Upper lobe of left lung (tissue), 6 donors: ENCODE measurements around the gene LRBA. TPM values are rescaled to one million over a fixed set of nuclear protein-coding genes. Genes with fewer than 3 reads are reported as not detected.

Source experiments
- ATAC-seq, 2 donors: fragments of 200-7000 bp; cut with Tn5 transposase; one replicate each; pipeline ENCODE4 v1.9.1; 2022; ENCODE audit warnings: mild to moderate bottlenecking in 2 of 2, moderate library complexity in 2 of 2; ENCODE audit not compliant: low FRiP score in 2 of 2
- DNase-seq, 2 donors: peaks; one replicate each; pipeline ENCODE4 v3.0.0-alpha.2; 2019 to 2020
- H3K27ac ChIP-seq, 4 donors: fragments of 200-600 bp; sonication (generic); one replicate each; pipeline ENCODE4 v1.5.1; 2016 to 2019
- H3K27me3 ChIP-seq, 4 donors: fragments of 200-600 bp; sonication (generic); one replicate each; pipeline ENCODE4 v1.5.1; 2017 to 2019
- H3K36me3 ChIP-seq, 4 donors: fragments of 200-600 bp; sonication (generic); one replicate each; pipeline ENCODE4 v1.5.1; 2016 to 2019
- H3K4me1 ChIP-seq, 4 donors: fragments of 200-600 bp; sonication (generic); one replicate each; pipeline ENCODE4 v1.5.1; 2018 to 2019
- H3K4me3 ChIP-seq, 4 donors: fragments of 200-600 bp; sonication (generic); one replicate each; pipeline ENCODE4 v1.5.1; 2017 to 2019; ENCODE audit warnings: mild to moderate bottlenecking in 2 of 4, moderate library complexity in 1 of 4
- H3K9me3 ChIP-seq, 4 donors: fragments of 200-600 bp; sonication (generic); one replicate each; pipeline ENCODE4 v1.5.1; 2018 to 2019
- EP300 ChIP-seq, 4 donors: sonication (generic); formaldehyde crosslinking; IDR thresholded peaks; one replicate each; pipeline ENCODE4 v1.5.1; 2017; ENCODE audit warnings: antibody characterized with exemption in 4 of 4, control low read depth in 2 of 4
- POLR2A ChIP-seq, 4 donors: fragments of 450-650 bp; IDR thresholded peaks; one replicate each; pipeline ENCODE4 v1.5.1; 2016 to 2017; ENCODE audit warnings: antibody characterized with exemption in 4 of 4, mild to moderate bottlenecking in 2 of 4
- POLR2AphosphoS5 ChIP-seq, 2 donors: sonication (generic); formaldehyde crosslinking; IDR thresholded peaks; one replicate each; pipeline ENCODE4 v1.5.1; 2017; ENCODE audit warnings: antibody characterized with exemption in 2 of 2
- WGBS, 2 donors: methylation state at CpG; one replicate each; pipeline ENCODE4 v1.1.5; 2017 to 2018; 5-methylcytosine and 5-hydroxymethylcytosine counted together
- total RNA-seq, 6 donors: library from RNA; depleted of rRNA in 4 of 6; stranded (reverse); fragments of >200 nt in 4 of 6; gene quantifications; one replicate each; pipeline versions ENCODE4 v1.1.0 to v1.2.1, GENCODE V29; 2016 to 2021
- TF ChIP-seq, protein P1 (sequence below), 6 experiments: fragments of 450-650 bp in 4 of 6; fragments of 200-600 bp in 2 of 6; sonication (generic) in 2 of 6; IDR thresholded peaks; one replicate each; pipeline ENCODE4 v1.5.1; 2016 to 2019; ENCODE audit warnings: antibody characterized with exemption in 6 of 6
- donor health status: DM: no; HTN: no; CAD: no; lungs with moderate emphysema.
- donor health status: DM: no; HTN: yes; CAD: no; lungs with severe emphysema.

The LRBA gene
- total RNA-seq, 6 donors from 2014 or later: 34.7 to 139 (median 56.4) TPM

DNA sequence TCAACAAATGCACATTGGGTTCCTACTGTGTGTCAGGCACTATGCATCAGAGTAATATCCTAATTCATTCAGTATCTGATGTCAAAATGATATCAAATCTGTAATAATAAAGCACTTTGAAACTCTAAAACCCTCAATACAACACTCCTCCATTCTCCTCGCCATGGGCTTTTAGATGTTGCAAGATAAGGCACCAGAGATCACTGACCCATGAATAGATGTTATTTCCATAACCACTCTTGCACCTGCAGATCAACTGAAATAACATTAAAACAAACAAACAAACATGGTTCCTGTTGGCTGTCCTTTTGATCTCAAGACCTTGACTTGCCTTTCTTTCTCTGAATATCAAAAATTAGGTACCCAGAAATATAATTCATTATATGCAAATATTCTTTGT lies 333.0 kb downstream of the LRBA start:
- Histone ChIP-seq H3K27me3 (no peaks in the 10 kb centered on the region), H3K36me3 (peaks cover 0 to 5% (median 0%) of the 10 kb centered on the region in 4 donors), H3K9me3 (no peaks in the 10 kb centered on the region), H3K4me1 (no peaks in the 10 kb centered on the region), H3K27ac (no peak overlapping the region), H3K4me3 (no peak overlapping the region)
- 88 to 90% methylated on average over 1 of the region's 1 CpG for WGBS, 2 donors
- no peak for ATAC-seq
- no peak for TF ChIP-seq EP300 (IDR thresholded peaks at IDR 0.05)
- no peak for TF ChIP-seq POLR2AphosphoS5 (IDR thresholded peaks at IDR 0.05)
- TF ChIP-seq, protein P1, sequence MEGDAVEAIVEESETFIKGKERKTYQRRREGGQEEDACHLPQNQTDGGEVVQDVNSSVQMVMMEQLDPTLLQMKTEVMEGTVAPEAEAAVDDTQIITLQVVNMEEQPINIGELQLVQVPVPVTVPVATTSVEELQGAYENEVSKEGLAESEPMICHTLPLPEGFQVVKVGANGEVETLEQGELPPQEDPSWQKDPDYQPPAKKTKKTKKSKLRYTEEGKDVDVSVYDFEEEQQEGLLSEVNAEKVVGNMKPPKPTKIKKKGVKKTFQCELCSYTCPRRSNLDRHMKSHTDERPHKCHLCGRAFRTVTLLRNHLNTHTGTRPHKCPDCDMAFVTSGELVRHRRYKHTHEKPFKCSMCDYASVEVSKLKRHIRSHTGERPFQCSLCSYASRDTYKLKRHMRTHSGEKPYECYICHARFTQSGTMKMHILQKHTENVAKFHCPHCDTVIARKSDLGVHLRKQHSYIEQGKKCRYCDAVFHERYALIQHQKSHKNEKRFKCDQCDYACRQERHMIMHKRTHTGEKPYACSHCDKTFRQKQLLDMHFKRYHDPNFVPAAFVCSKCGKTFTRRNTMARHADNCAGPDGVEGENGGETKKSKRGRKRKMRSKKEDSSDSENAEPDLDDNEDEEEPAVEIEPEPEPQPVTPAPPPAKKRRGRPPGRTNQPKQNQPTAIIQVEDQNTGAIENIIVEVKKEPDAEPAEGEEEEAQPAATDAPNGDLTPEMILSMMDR (IDR thresholded peaks at IDR 0.05): no peak
- TF ChIP-seq POLR2A (IDR thresholded peaks at IDR 0.05): no peak
- DNase-seq: no peak

DNA sequence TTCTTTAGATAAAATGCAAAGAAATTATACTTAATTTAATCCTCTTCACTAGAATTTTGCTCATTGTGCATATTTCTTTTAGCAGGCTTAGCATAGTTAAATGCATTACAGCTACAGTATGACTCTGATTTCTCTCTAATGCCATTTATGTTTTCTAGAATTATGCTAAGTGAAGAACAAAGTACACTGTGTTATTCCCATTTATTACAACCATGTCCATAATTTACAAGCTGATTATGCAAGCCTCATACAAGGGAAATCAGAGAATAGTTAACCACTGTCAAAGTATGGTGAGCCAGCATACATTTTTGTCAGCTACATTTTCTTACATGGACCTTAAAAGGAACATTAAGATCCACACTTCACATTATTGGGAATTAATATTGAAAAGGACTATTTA lies 334.0 kb downstream of the LRBA start:
- Histone ChIP-seq H3K36me3 (peaks cover 0 to 5% (median 0%) of the 10 kb centered on the region in 4 donors), H3K27me3 (no peaks in the 10 kb centered on the region), H3K4me3 (no peak overlapping the region), H3K4me1 (no peaks in the 10 kb centered on the region), H3K27ac (no peak overlapping the region), H3K9me3 (no peaks in the 10 kb centered on the region)
- ATAC-seq: no peak
- no peak for TF ChIP-seq EP300 (IDR thresholded peaks at IDR 0.05)
- TF ChIP-seq, protein P1 (IDR thresholded peaks at IDR 0.05): no peak
- no peak for TF ChIP-seq POLR2AphosphoS5 (IDR thresholded peaks at IDR 0.05)
- no peak for TF ChIP-seq POLR2A (IDR thresholded peaks at IDR 0.05)
- DNase-seq: no peak

DNA sequence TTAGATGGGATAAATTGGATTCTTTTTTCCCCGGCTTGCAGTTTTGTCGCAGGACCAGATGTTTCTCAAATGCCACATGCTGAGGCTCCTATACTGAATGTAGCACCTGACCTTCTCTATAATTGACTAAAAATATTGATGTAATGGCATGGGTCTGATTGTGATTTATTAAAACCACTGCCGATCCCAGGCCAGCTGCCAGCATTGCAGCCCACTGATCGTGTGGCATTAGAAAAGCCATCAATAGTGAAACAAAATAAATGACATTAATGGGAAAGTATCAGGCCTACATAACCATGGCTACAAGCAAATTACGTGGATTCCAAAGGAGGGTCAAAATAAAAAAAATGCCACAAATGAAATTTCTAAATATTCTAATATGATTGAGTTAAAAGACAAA lies 334.4 kb downstream of the LRBA start:
- Histone ChIP-seq H3K27ac (no peak overlapping the region), H3K4me1 (no peaks in the 10 kb centered on the region), H3K36me3 (peaks cover 0 to 5% (median 0%) of the 10 kb centered on the region in 4 donors), H3K27me3 (no peaks in the 10 kb centered on the region), H3K4me3 (no peak overlapping the region), H3K9me3 (no peaks in the 10 kb centered on the region)
- WGBS, 2 donors: 76 to 79% methylated on average over 5 of the region's 5 CpGs
- ATAC-seq: no peak
- no peak for DNase-seq
- TF ChIP-seq, protein P1 (IDR thresholded peaks at IDR 0.05): no peak
- TF ChIP-seq POLR2AphosphoS5 (IDR thresholded peaks at IDR 0.05) (no peak), POLR2A (IDR thresholded peaks at IDR 0.05) (no peak), EP300 (IDR thresholded peaks at IDR 0.05) (no peak)

DNA sequence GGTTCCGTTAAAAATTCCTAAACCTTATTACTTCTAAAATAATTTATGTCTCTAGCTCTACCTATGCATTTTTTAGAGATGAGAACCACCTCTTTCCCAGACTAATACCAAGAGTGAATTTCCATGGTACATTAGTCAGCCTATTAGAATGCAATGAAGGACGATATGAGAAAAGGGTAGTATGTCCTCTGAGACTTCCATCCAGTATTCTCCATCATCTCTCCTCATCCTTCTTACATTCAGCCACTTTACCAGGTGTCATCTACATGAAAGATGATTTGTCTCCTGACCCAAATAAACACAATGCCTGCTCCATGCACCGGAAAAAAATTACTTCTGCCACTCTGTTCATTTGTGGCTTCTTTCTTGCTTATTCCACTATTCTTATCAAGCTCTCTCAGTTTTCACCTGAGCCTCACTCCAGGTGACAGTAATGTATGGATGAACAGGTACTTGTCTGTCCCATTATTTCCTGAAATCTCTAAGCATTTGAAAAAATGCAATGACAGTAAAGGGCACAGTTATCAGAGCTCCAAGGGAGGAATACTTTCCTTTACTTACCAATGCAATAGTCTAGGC lies 335.2 kb downstream of the LRBA start:
- WGBS, 2 donors: 94 to 95% methylated on average over 3 of the region's 3 CpGs
- ATAC-seq: no peak
- Histone ChIP-seq H3K9me3 (no peaks in the 10 kb centered on the region), H3K27ac (no peak overlapping the region), H3K4me1 (no peaks in the 10 kb centered on the region), H3K27me3 (no peaks in the 10 kb centered on the region), H3K36me3 (peaks cover 0 to 5% (median 0%) of the 10 kb centered on the region in 4 donors), H3K4me3 (no peak overlapping the region)
- TF ChIP-seq, protein P1 (IDR thresholded peaks at IDR 0.05): no peak
- no peak for TF ChIP-seq EP300 (IDR thresholded peaks at IDR 0.05)
- no peak for TF ChIP-seq POLR2AphosphoS5 (IDR thresholded peaks at IDR 0.05)
- no peak for TF ChIP-seq POLR2A (IDR thresholded peaks at IDR 0.05)
- DNase-seq: no peak
